CD8-positive, alpha-beta memory T cell (primary cell): ENCODE data around the gene EPGN. TPM values are rescaled to one million over a fixed set of nuclear protein-coding genes. Genes with fewer than 3 reads are reported as not detected.

Experiments
- polyA plus RNA-seq: library from polyadenylated mRNA; unstranded; fragments of 300-500 nt; fragmentation: Illumina TruSeq; gene quantifications from one replicate; pipeline ENCODE4 v1.2.3, GENCODE V29; 2021
- total RNA-seq, 2 experiments: library from RNA; stranded (reverse); gene quantifications; one replicate each; pipeline ENCODE4 v1.2.3, GENCODE V29; 2021

Gene EPGN
- total and polyA plus RNA-seq, 3 experiments from 2014 or later = not detected

Other genes starting within 250 kb of the EPGN start
- gene CXCL2, start 209.3 kb upstream of the EPGN start, total RNA-seq = under 1 TPM in 1 of 2 experiments, not detected in 1; 0.26 TPM
- not detected for gene CXCL2, start 209.3 kb upstream of the EPGN start, polyA plus RNA-seq
- gene MTHFD2L, start 150.4 kb upstream of the EPGN start, total RNA-seq = 1 to 10 TPM; 7.5 to 8.5 TPM
- gene MTHFD2L, start 150.4 kb upstream of the EPGN start, polyA plus RNA-seq = 5.0 TPM
- gene EREG, start 56.7 kb downstream of the EPGN start, total RNA-seq = not detected
- not detected for gene EREG, start 56.7 kb downstream of the EPGN start, polyA plus RNA-seq
- under 1 TPM; 0.38 to 0.46 TPM for gene AREG, start 136.7 kb downstream of the EPGN start, total RNA-seq
- gene AREG, start 136.7 kb downstream of the EPGN start, polyA plus RNA-seq = 3.3 TPM